ENCODE measurements around the gene FBN3. TPM values are rescaled to one million over a fixed set of nuclear protein-coding genes. Genes with fewer than 3 reads are reported as not detected.

FBN3 gene
- total RNA-seq, result not detected

GRCh38 chr19:8149261-8150094, at the start of gene FBN3:
Gene FBN3, minus strand, starts transcription at chr19:8149592. Its CDS starts 2,112 bp downstream, at chr19:8147480.
- no peak for DNase-seq
- Mint-ChIP-seq H3K9me3 (no peaks in the 10 kb centered on the region), H3K36me3 (ENCODE audit: low read depth) (no peaks in the 10 kb centered on the region), H3K27ac (no peak within 1 kb of the TSS), H3K27me3 (peaks cover 52% of the 10 kb centered on the region), H3K4me1 (peaks cover 5% of the 10 kb centered on the region), H3K4me3 (no peak within 1 kb of the TSS)
- CTCF ChIA-PET, result interaction anchor here (0.7 kb wide), 1 partner anchor 369 kb away, joined by 3 read pairs; no protein-coding TSS in a partner anchor
- POLR2A ChIA-PET, result no interaction called here

- H3K36me3 Mint-ChIP-seq (ENCODE audit: low read depth), result peaks cover 2% of the 10 kb centered on the region
- H3K9me3 Mint-ChIP-seq, result no peaks in the 10 kb centered on the region
- ChIA-PET CTCF (no interaction called here), POLR2A (interaction anchor here (4.4 kb wide), 1 partner anchor 11 kb away, joined by 67 read pairs; the partner anchor contains the start of gene CERS4)
- no peak overlapping the region for H3K4me3 Mint-ChIP-seq
- peaks cover 46% of the 10 kb centered on the region for H3K4me1 Mint-ChIP-seq
- H3K27me3 Mint-ChIP-seq, result peaks cover 5% of the 10 kb centered on the region
- DNase-seq, result no peak
- H3K27ac Mint-ChIP-seq, result peak overlapping the region; percentile 67
Observed at GRCh38 chr19:8196271-8196927, 47.0 kb upstream of the FBN3 start.

- Mint-ChIP-seq H3K4me1 (peaks cover 46% of the 10 kb centered on the region), H3K9me3 (no peaks in the 10 kb centered on the region), H3K36me3 (ENCODE audit: low read depth) (peaks cover 2% of the 10 kb centered on the region), H3K27ac (peak overlapping the region; percentile 99), H3K27me3 (no peaks in the 10 kb centered on the region), H3K4me3 (peak overlapping the region; percentile 71)
- CTCF ChIA-PET, result interaction anchor here (0.7 to 1.2 kb wide), 5 partner anchors 13 to 251 kb away, joined by 3 to 5 read pairs (median 4); partner anchors contain the start of genes CERS4 and TIMM44
- DNase-seq, result peak; percentile 82
- POLR2A ChIA-PET, result interaction anchor here (0.6 to 4.4 kb wide), 6 partner anchors 12 to 36 kb away, joined by 3 to 67 read pairs (median 4); partner anchors contain the start of gene CERS4
Observed at GRCh38 chr19:8194528-8195267, 45.3 kb upstream of the FBN3 start.

- Mint-ChIP-seq H3K27ac (peak overlapping the region; percentile 60), H3K4me1 (peaks cover 48% of the 10 kb centered on the region), H3K4me3 (no peak overlapping the region), H3K27me3 (no peaks in the 10 kb centered on the region), H3K36me3 (ENCODE audit: low read depth) (peaks cover 2% of the 10 kb centered on the region), H3K9me3 (no peaks in the 10 kb centered on the region)
- ChIA-PET POLR2A (no interaction called here), CTCF (interaction anchor here (0.6 kb wide), 2 partner anchors 79 to 1684 kb away, joined by 3 to 4 read pairs; no protein-coding TSS in a partner anchor)
- no peak for DNase-seq
Observed at GRCh38 chr19:8192221-8192820, 42.9 kb upstream of the FBN3 start.

- no peaks in the 10 kb centered on the region for H3K36me3 Mint-ChIP-seq (ENCODE audit: low read depth)
- H3K27me3 Mint-ChIP-seq, result peaks cover 2% of the 10 kb centered on the region
- H3K9me3 Mint-ChIP-seq, result no peaks in the 10 kb centered on the region
- ChIA-PET POLR2A (interaction anchor here (0.8 kb wide), 1 partner anchor 25 kb away, joined by 3 read pairs; no protein-coding TSS in a partner anchor), CTCF (interaction anchor here (0.9 kb wide), 1 partner anchor 242 kb away, joined by 3 read pairs; the partner anchor contains the start of gene TIMM44)
- H3K4me1 Mint-ChIP-seq, result peaks cover 11% of the 10 kb centered on the region
- no peak overlapping the region for H3K27ac Mint-ChIP-seq
- no peak overlapping the region for H3K4me3 Mint-ChIP-seq
- no peak for DNase-seq
Observed at GRCh38 chr19:8185343-8186068, 36.1 kb upstream of the FBN3 start.

- Mint-ChIP-seq H3K4me3 (no peak overlapping the region), H3K27ac (no peak overlapping the region), H3K4me1 (peaks cover 11% of the 10 kb centered on the region), H3K9me3 (no peaks in the 10 kb centered on the region), H3K36me3 (ENCODE audit: low read depth) (no peaks in the 10 kb centered on the region), H3K27me3 (peaks cover 2% of the 10 kb centered on the region)
- ChIA-PET CTCF (no interaction called here), POLR2A (interaction anchor here (0.8 kb wide), 1 partner anchor 26 kb away, joined by 3 read pairs; no protein-coding TSS in a partner anchor)
- DNase-seq, result no peak
Observed at GRCh38 chr19:8184274-8184673, 34.9 kb upstream of the FBN3 start.

DNA sequence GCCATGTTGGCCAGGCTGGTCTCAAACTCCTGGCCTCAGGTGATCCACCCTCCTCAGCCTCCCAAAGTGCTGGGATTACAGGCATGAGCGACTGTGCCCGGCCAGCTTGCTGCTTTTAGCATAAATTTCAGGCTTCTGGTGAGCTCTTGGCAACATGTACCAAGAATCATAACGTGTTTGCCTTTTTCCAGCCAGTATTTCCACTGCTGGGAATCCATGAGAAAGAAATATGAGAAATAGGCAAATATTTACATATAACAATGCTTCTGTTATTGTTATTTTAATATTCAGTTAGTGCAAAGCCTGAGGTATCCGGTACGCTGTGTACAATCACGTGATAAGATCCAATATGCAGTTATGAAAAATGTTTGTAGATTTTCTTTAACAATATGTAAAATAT, 30.6 kb upstream of the FBN3 start:
- Mint-ChIP-seq H3K4me1 (peaks cover 6% of the 10 kb centered on the region), H3K27me3 (peaks cover 2% of the 10 kb centered on the region), H3K4me3 (no peak overlapping the region), H3K36me3 (ENCODE audit: low read depth) (no peaks in the 10 kb centered on the region), H3K9me3 (no peaks in the 10 kb centered on the region), H3K27ac (no peak overlapping the region)
- ChIA-PET POLR2A (interaction anchor here (2.6 to 4.2 kb wide), 2 partner anchors 14 to 30 kb away, joined by 21 to 26 read pairs; partner anchors contain the start of gene CERS4), CTCF (interaction anchor here (0.9 to 1.6 kb wide), 2 partner anchors 13 to 236 kb away, joined by 3 read pairs; partner anchors contain the start of gene TIMM44)
- no peak for DNase-seq

GRCh38 chr19:8174706-8175105, 25.3 kb upstream of the FBN3 start:
- Mint-ChIP-seq H3K36me3 (ENCODE audit: low read depth) (no peaks in the 10 kb centered on the region), H3K27me3 (no peaks in the 10 kb centered on the region), H3K27ac (no peak overlapping the region), H3K9me3 (no peaks in the 10 kb centered on the region), H3K4me1 (no peaks in the 10 kb centered on the region), H3K4me3 (no peak overlapping the region)
- no peak for DNase-seq
- ChIA-PET CTCF (interaction anchor here (0.6 kb wide), 1 partner anchor 13 kb away, joined by 3 read pairs; no protein-coding TSS in a partner anchor), POLR2A (interaction anchor here (0.8 kb wide), 1 partner anchor 20 kb away, joined by 3 read pairs; no protein-coding TSS in a partner anchor)

- H3K9me3 Mint-ChIP-seq, result no peaks in the 10 kb centered on the region
- H3K27ac Mint-ChIP-seq, result no peak overlapping the region
- H3K4me3 Mint-ChIP-seq, result no peak overlapping the region
- no peaks in the 10 kb centered on the region for H3K27me3 Mint-ChIP-seq
- ChIA-PET POLR2A (no interaction called here), CTCF (no interaction called here)
- no peaks in the 10 kb centered on the region for H3K36me3 Mint-ChIP-seq (ENCODE audit: low read depth)
- H3K4me1 Mint-ChIP-seq, result no peaks in the 10 kb centered on the region
- no peak for DNase-seq
Observed at GRCh38 chr19:8168537-8168936, 19.1 kb upstream of the FBN3 start.

DNA sequence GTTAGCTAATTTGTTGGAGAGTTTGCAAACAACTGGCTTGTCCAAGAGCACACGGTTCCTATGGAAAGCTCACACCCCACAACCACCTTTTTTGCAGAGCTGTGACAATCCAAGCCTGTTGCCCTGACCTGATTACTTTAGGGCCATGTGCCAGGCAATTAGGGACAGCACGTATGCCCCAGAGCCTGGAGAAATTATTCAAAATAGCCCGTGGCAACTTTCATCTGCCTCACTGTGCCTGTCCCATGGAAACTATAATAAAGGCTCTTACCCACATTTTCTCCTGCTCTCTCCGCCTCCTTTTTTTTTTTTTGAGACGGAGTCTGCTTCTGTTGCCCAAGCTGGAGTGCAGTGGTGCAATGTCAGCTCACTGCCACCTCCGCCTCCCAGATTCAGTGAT, 18.6 kb upstream of the FBN3 start:
- DNase-seq, result no peak
- ChIA-PET POLR2A (no interaction called here), CTCF (no interaction called here)
- no peaks in the 10 kb centered on the region for H3K27me3 Mint-ChIP-seq
- no peaks in the 10 kb centered on the region for H3K9me3 Mint-ChIP-seq
- H3K4me1 Mint-ChIP-seq, result no peaks in the 10 kb centered on the region
- H3K36me3 Mint-ChIP-seq (ENCODE audit: low read depth), result no peaks in the 10 kb centered on the region
- H3K27ac Mint-ChIP-seq, result no peak overlapping the region
- H3K4me3 Mint-ChIP-seq, result no peak overlapping the region

GRCh38 chr19:8163759-8164158, 14.4 kb upstream of the FBN3 start:
- H3K27ac Mint-ChIP-seq, result no peak overlapping the region
- no peak overlapping the region for H3K4me3 Mint-ChIP-seq
- H3K36me3 Mint-ChIP-seq (ENCODE audit: low read depth), result no peaks in the 10 kb centered on the region

More at GRCh38 chr19:8163759-8164158, 14.4 kb upstream of the FBN3 start:
- no peak for DNase-seq
- Mint-ChIP-seq H3K4me1 (peaks cover 8% of the 10 kb centered on the region), H3K27me3 (no peaks in the 10 kb centered on the region), H3K9me3 (no peaks in the 10 kb centered on the region)
- POLR2A ChIA-PET, result no interaction called here
- CTCF ChIA-PET, result no interaction called here

All from activated CD4-positive, alpha-beta memory T cell treated with anti-CD3 and anti-CD28 coated beads, Interleukin-2, amount 10 ng/mL, durations not matched to agents 7 days and 5 days (primary cell).